PFSK-1 (cell line): ENCODE measurements around the gene GABBR2.
A peak's percentile ranks its signal among the peaks of the same experiment; 100 is the strongest.

Source experiments
- FOXP2 ChIP-seq: optimal IDR thresholded peaks from 2 replicates; pipeline ENCODE3; 2011; ENCODE audit warnings: borderline replicate concordance, control low read depth, inconsistent platforms; ENCODE audit not compliant: insufficient read depth; ENCODE audit errors: extremely low read length, extremely low read depth
- POLR2AphosphoS5 ChIP-seq: IDR thresholded peaks from 2 replicates; pipeline ENCODE4 v1.6.1; 2012; ENCODE audit warnings: low read depth, mild to moderate bottlenecking, control low read depth, low read length, moderate library complexity
- REST ChIP-seq, 2 experiments: IDR thresholded peaks; 2 replicates each; pipeline versions ENCODE4 v1.6.1 to v1.8.0; 2011 to 2012; ENCODE audit warnings: low read depth in 2 of 2, low read length in 2 of 2, control low read depth in 1 of 2, inconsistent platforms in 1 of 2, mild to moderate bottlenecking in 1 of 2, moderate library complexity in 1 of 2; ENCODE audit not compliant: insufficient read depth in 1 of 2
- SIN3A ChIP-seq: IDR thresholded peaks from 2 replicates; pipeline ENCODE4 v1.6.1; 2012; ENCODE audit warnings: mild to moderate bottlenecking, low read length, moderate library complexity, borderline replicate concordance; ENCODE audit not compliant: insufficient read depth
- TAF1 ChIP-seq: IDR thresholded peaks from 2 replicates; pipeline ENCODE4 v1.6.1; 2012; ENCODE audit warnings: low read length, control low read depth, borderline replicate concordance; ENCODE audit not compliant: insufficient read depth

GABBR2 gene

GRCh38 chr9:98255578-98256296 is 453.0 kb downstream of the GABBR2 start, which contains the start of gene TBC1D2:
TBC1D2 (minus strand) TSS chr9:98255649; CDS start chr9:98255541, 108 bp downstream.
- no peak for TF ChIP-seq SIN3A
- TF ChIP-seq POLR2AphosphoS5 = peak; percentile 66
- peak; percentile 58 for TF ChIP-seq FOXP2
- no peak for TF ChIP-seq TAF1
- TF ChIP-seq REST (IDR thresholded peaks at IDR 0.05; ENCODE audit: insufficient read depth in 1 of 2, low read depth in 2 of 2, low read length in 2 of 2) = no peak

DNA sequence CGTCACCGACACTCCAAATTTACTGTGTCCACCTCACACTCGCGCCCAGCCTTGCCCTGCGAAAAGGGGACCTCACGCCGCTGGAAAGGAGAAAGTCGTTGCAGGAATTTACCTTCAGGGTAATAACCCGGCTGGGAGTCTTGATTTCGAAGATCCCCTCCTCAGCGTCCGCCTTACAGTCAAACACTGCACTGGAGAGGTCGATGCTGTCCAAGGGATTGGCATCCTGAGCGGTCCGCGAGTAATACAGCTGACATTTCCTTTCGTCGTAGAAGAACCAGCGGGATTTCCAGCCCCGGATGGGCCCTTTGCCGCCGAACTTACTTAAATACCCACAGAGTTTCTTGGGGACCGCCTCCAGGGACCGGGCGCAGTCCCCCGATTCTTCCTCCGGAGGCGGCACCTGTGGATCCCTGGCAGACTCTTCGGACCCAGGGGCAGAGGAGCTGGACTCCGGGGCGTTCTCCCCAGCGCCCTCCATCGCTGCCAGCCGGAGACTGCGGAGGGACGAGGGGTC is 453.6 kb downstream of the GABBR2 start:
- TF ChIP-seq SIN3A (no peak), REST (IDR thresholded peaks at IDR 0.05; ENCODE audit: insufficient read depth in 1 of 2, low read depth in 2 of 2, low read length in 2 of 2) (no peak), POLR2AphosphoS5 (no peak), FOXP2 (no peak), TAF1 (no peak)

DNA sequence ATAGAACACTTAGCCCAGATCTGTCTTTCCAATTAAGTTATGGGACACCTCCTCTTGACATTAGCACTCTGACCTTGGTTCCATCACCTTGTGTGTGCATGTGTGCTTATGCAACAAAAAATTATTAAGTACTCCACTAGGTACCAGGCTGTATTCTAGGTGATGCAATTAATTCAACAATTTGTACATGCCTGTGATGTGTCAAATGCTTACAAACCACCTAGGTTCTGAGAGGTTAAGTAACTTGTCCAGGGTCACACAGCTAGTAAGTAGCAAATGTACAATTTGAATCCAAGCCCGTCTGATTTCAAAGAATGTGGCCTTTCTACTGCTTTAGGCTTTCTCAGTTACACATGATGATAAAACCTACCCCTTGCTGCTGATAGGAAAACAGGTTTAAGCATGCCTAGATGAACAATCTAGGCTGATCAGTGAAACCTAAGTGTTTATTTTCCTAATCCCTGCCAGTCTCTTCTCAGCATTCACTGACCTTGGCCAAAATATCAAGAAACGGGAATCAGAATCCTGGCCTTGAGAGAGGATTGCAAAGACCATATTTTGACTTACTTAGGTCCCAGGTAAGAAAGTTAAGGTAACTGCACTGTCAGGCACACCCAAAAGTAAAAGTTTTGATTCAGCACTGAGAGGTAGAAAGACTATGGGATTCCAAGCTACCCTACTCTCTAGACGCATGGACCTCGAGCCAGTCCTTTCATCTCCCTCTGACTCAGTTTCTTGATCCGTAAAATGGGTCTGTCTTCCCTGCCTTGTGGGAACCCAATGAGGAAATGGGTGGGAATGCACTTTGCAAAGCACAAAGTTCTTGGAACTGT is 454.3 kb downstream of the GABBR2 start:
- no peak for TF ChIP-seq REST (IDR thresholded peaks at IDR 0.05; ENCODE audit: insufficient read depth in 1 of 2, low read depth in 2 of 2, low read length in 2 of 2)
- TF ChIP-seq SIN3A = no peak
- TF ChIP-seq FOXP2 = no peak
- no peak for TF ChIP-seq POLR2AphosphoS5
- TF ChIP-seq TAF1 = no peak

- TF ChIP-seq SIN3A = no peak
- no peak for TF ChIP-seq REST (IDR thresholded peaks at IDR 0.05; ENCODE audit: insufficient read depth in 1 of 2, low read depth in 2 of 2, low read length in 2 of 2)
- TF ChIP-seq FOXP2 = no peak
- no peak for TF ChIP-seq POLR2AphosphoS5
- TF ChIP-seq TAF1 = no peak
Measured at GRCh38 chr9:98253565-98253964, 455.2 kb downstream of the GABBR2 start.
